Cardiac muscle cell (in vitro differentiated cells and primary cell): ENCODE measurements around the gene SMIM3. TPM values are rescaled to one million over a fixed set of nuclear protein-coding genes. Genes with fewer than 3 reads are reported as not detected.
"Not testable (repeated sequence)": the region's sequence is repeated elsewhere in the genome, so short reads cannot be mapped to it uniquely, and the experiment has no call there.

ENCODE experiments used
- DNase-seq, 2 donors: peaks; one replicate each; pipeline versions ENCODE4 v3.0.0 to v3.0.0-alpha.2; 2010 to 2017; ENCODE audit warnings: low read depth in 1 of 2, low spot score in 1 of 2
- H3K27ac ChIP-seq: fragments of 200-600 bp; sonication (generic); 2 replicates; pipeline ENCODE4 v1.5.1; 2016
- H3K27me3 ChIP-seq: fragments of 200-600 bp; sonication (generic); 2 replicates; pipeline ENCODE4 v1.6.0; 2016; ENCODE audit warnings: control low read depth
- H3K36me3 ChIP-seq: fragments of 200-600 bp; sonication (generic); 2 replicates; pipeline ENCODE4 v1.5.1; 2016; ENCODE audit warnings: control low read depth
- H3K4me1 ChIP-seq: fragments of 200-600 bp; sonication (generic); 2 replicates; pipeline ENCODE4 v1.8.1; 2017; ENCODE audit warnings: low read depth, mild to moderate bottlenecking, mixed run types
- H3K4me3 ChIP-seq: fragments of 200-600 bp; sonication (generic); 2 replicates; pipeline ENCODE4 v1.5.1; 2016; ENCODE audit warnings: mild to moderate bottlenecking
- H3K9me3 ChIP-seq: fragments of 200-600 bp; sonication (generic); 2 replicates; pipeline ENCODE4 v1.5.1; 2017; ENCODE audit warnings: low read depth, mild to moderate bottlenecking, control low read depth
- CTCF ChIP-seq: IDR thresholded peaks from 2 replicates; pipeline ENCODE4 v1.5.1; 2012; ENCODE audit warnings: low read depth, mild to moderate bottlenecking, low read length
- polyA plus RNA-seq: library from polyadenylated mRNA; unstranded; fragments of >200 nt; fragmentation: Nextera tagmentation; extraction: Ambion mirVana; gene quantifications from 2 replicates; pipeline ENCODE4 v1.2.1, GENCODE V29; 2016
- total RNA-seq: library from RNA; depleted of rRNA; stranded (reverse); fragments of >200 nt; gene quantifications from 2 replicates; pipeline ENCODE4 v1.2.3, GENCODE V29; 2016

Gene SMIM3
- total and polyA plus RNA-seq, 2 experiments from 2014 or later: 16.8 to 43.5 TPM

DNA sequence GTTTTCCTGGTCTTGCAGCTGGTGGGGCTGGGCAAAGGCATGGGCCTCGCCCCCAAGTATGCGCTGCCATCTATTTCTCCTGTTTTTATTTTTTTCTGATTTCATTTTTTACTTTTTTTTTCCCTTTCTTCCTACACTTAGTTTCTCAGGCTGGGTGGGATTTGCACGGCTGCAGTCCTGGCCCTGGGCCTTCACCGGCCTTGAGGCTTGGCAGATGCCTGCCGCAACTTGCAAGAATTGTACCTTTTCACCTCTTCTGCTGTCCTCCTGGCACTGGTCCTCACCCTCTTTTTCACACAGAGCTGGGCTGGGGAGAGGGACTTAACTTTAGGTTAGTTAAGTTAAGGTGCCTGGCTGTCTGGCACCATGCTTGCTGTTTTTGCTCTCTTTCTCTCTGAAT lies 57.5 kb downstream of the SMIM3 start:
- no peak overlapping the region for H3K27ac ChIP-seq
- H3K27me3 ChIP-seq: no peaks in the 10 kb centered on the region
- no peaks in the 10 kb centered on the region for H3K9me3 ChIP-seq
- no peaks in the 10 kb centered on the region for H3K36me3 ChIP-seq
- no peak for TF ChIP-seq CTCF
- DNase-seq: no peak
- H3K4me1 ChIP-seq: no peaks in the 10 kb centered on the region
- no peak overlapping the region for H3K4me3 ChIP-seq

GRCh38 chr5:150836703-150837102 lies 58.1 kb downstream of the SMIM3 start:
- TF ChIP-seq CTCF: no peak
- no peak overlapping the region for H3K27ac ChIP-seq
- no peaks in the 10 kb centered on the region for H3K9me3 ChIP-seq
- peak in 1 of 2 donors; percentile 6 for DNase-seq
- no peaks in the 10 kb centered on the region for H3K27me3 ChIP-seq
- no peaks in the 10 kb centered on the region for H3K4me1 ChIP-seq
- H3K4me3 ChIP-seq: no peak overlapping the region
- no peaks in the 10 kb centered on the region for H3K36me3 ChIP-seq

- not testable (repeated sequence) for H3K4me3 ChIP-seq, H3K36me3 ChIP-seq, H3K27ac ChIP-seq, H3K27me3 ChIP-seq, H3K9me3 ChIP-seq, H3K4me1 ChIP-seq, DNase-seq
Observed at GRCh38 chr5:150845185-150845859, 66.8 kb downstream of the SMIM3 start.

DNA sequence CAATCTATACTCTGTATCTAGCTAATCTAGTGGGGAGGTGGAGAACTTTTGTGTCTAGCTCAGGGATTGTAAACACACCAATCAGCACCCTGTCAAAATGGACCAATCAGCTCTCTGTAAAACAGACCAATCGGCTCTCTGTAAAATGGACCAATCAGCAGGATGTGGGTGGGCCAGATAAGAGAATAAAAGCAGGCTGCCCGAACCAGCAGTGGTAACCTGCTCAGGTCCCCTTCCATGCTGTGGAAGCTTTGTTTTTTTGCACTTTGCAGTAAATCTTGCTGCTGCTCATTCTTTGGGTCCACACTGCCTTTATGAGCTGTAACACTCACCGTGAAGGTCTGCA lies 67.7 kb downstream of the SMIM3 start, which contains the start of gene IRGM:
Gene IRGM (plus strand): TSS at position 214 of the 346 bp plus-strand sequence. CDS start 1,603 bp downstream, outside the sequence.
- not testable (repeated sequence) for DNase-seq, H3K4me3 ChIP-seq, H3K27ac ChIP-seq, H3K4me1 ChIP-seq, H3K36me3 ChIP-seq, H3K9me3 ChIP-seq, H3K27me3 ChIP-seq

Other genes starting within 250 kb of the SMIM3 start
- 2.7 and 4.4 TPM in 2 replicates for gene SYNPO, start 138.1 kb upstream of the SMIM3 start, total RNA-seq
- 0.94 and 1.1 TPM in 2 replicates for gene SYNPO, start 138.1 kb upstream of the SMIM3 start, polyA plus RNA-seq
- gene MYOZ3, start 117.5 kb upstream of the SMIM3 start, total RNA-seq: 2.1 and 6.8 TPM in 2 replicates
- 10.7 and 13.8 TPM in 2 replicates for gene MYOZ3, start 117.5 kb upstream of the SMIM3 start, polyA plus RNA-seq
- 33.2 and 39.0 TPM in 2 replicates for gene RBM22, start 77.7 kb upstream of the SMIM3 start, total RNA-seq
- gene RBM22, start 77.7 kb upstream of the SMIM3 start, polyA plus RNA-seq: 33.0 and 47.1 TPM in 2 replicates
- gene DCTN4, start 19.7 kb upstream of the SMIM3 start, total RNA-seq: 41.1 and 46.2 TPM in 2 replicates
- 26.7 and 32.2 TPM in 2 replicates for gene DCTN4, start 19.7 kb upstream of the SMIM3 start, polyA plus RNA-seq
- gene IRGM, start 67.8 kb downstream of the SMIM3 start, total RNA-seq: not detected in 2 replicates
- not detected in 2 replicates for gene IRGM, start 67.8 kb downstream of the SMIM3 start, polyA plus RNA-seq
- gene ZNF300, start 126.2 kb downstream of the SMIM3 start, total RNA-seq: 8.7 and 9.2 TPM in 2 replicates
- gene ZNF300, start 126.2 kb downstream of the SMIM3 start, polyA plus RNA-seq: 7.4 and 8.6 TPM in 2 replicates
- gene GPX3, start 241.8 kb downstream of the SMIM3 start, total RNA-seq: 46.6 and 73.7 TPM in 2 replicates
- 79.8 and 121 TPM in 2 replicates for gene GPX3, start 241.8 kb downstream of the SMIM3 start, polyA plus RNA-seq